AG04450 (cell line): ENCODE measurements around the gene RNASEL. TPM values are rescaled to one million over a fixed set of nuclear protein-coding genes. Genes with fewer than 3 reads are reported as not detected.

Source experiments
- CTCF ChIA-PET: fragments of 300-600, 350-600 bp; formaldehyde crosslinking; extraction: SDS; loops from one replicate; lab custom pipeline; 2022; ENCODE audit warnings: antibody characterized with exemption, inconsistent platforms; lab: Charles Lee
- POLR2A ChIA-PET: fragments of 350-600 bp; formaldehyde crosslinking; extraction: SDS; loops from one replicate; lab custom pipeline; 2021; ENCODE audit warnings: antibody characterized with exemption, inconsistent platforms; lab: Yijun Ruan, JAX
- DNase-seq: peaks from one replicate; pipeline ENCODE4 v3.0.0-alpha.2; 2011; ENCODE audit warnings: low read depth, low spot score
- H3K27ac ChIP-seq: one replicate; pipeline ENCODE4 v1.5.1; 2012; ENCODE audit warnings: low read depth, low read length, control low read depth
- H3K27me3 ChIP-seq: one replicate; pipeline ENCODE4 v1.6.0; 2012; ENCODE audit warnings: low read length; ENCODE audit not compliant: control insufficient read depth, insufficient read depth
- H3K4me3 ChIP-seq: 2 replicates; pipeline ENCODE4 v1.5.1; 2011; ENCODE audit warnings: mild to moderate bottlenecking, low read depth, low read length, control low read depth
- H3K9me3 ChIP-seq: 2 replicates; pipeline ENCODE4 v1.5.1; 2012; ENCODE audit warnings: low read length; ENCODE audit not compliant: control insufficient read depth, insufficient read depth
- polyA plus RNA-seq: library from polyadenylated mRNA; depleted of rRNA; stranded (reverse); fragments of >200 nt; gene quantifications from 2 replicates; pipeline ENCODE4 v1.2.3, GENCODE V29; 2011
- TF ChIP-seq, protein P1 (sequence below): IDR thresholded peaks from 2 replicates; pipeline ENCODE4 v1.5.1; 2011; ENCODE audit warnings: low read depth, low read length, control low read depth, inconsistent platforms

RNASEL gene
- polyA plus RNA-seq, 1 experiment = 6.2 TPM

DNA sequence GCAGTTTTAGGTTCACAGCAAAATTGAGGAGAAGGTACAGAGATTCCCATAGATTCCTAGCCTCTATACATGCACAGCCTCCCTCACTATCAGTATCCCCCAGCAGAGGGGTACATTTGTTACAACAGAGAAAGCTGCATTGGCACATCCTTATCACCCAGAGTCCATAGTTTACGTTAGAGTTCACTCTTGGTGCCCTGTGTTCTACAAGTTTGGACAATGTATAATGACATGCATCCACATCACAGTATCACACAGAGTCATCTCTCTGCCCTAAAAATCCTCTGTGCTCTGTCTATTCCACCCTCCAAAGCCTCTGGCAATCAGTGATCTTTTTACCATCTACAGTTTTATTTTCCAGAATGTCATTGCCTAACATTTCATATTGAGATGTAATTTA is 37.5 kb upstream of the RNASEL start:
- no peak for DNase-seq
- CTCF ChIA-PET = no interaction called here
- POLR2A ChIA-PET = interaction anchor here (0.6 kb wide), 1 partner anchor 40 kb away, joined by 3 read pairs; no protein-coding TSS in a partner anchor

GRCh38 chr1:182625719-182626504 is 36.9 kb upstream of the RNASEL start:
- CTCF ChIA-PET = interaction anchor here (0.6 kb wide), 1 partner anchor 184 kb away, joined by 3 read pairs; no protein-coding TSS in a partner anchor
- DNase-seq = no peak

More for the DNA sequence above, 37.5 kb upstream of the RNASEL start:
- TF ChIP-seq, protein P1, sequence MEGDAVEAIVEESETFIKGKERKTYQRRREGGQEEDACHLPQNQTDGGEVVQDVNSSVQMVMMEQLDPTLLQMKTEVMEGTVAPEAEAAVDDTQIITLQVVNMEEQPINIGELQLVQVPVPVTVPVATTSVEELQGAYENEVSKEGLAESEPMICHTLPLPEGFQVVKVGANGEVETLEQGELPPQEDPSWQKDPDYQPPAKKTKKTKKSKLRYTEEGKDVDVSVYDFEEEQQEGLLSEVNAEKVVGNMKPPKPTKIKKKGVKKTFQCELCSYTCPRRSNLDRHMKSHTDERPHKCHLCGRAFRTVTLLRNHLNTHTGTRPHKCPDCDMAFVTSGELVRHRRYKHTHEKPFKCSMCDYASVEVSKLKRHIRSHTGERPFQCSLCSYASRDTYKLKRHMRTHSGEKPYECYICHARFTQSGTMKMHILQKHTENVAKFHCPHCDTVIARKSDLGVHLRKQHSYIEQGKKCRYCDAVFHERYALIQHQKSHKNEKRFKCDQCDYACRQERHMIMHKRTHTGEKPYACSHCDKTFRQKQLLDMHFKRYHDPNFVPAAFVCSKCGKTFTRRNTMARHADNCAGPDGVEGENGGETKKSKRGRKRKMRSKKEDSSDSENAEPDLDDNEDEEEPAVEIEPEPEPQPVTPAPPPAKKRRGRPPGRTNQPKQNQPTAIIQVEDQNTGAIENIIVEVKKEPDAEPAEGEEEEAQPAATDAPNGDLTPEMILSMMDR = no peak
- Histone ChIP-seq H3K27ac (no peak overlapping the region), H3K27me3 (peaks cover 10% of the 10 kb centered on the region), H3K4me3 (no peak overlapping the region), H3K9me3 (no peaks in the 10 kb centered on the region)

DNA sequence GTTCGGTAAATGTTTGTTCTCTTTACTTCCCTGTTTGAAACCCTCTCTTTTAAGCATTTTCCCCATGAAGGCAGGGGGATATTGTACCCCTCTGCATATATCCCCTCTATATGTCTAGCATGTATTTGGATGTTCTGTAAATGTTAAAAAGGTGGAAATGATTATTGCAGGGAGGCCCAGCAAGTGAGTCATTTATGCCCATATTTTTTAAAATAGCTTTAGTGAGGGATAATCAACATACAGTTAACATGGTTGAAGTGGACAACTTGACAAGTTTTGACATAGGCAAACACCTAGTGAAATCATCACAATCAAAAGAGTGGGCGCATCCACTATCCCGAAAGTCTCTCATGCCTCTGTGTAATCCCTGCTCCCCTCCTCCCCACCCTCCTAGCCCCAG is 36.0 kb upstream of the RNASEL start:
- ChIA-PET POLR2A (no interaction called here), CTCF (no interaction called here)
- TF ChIP-seq, protein P1 = no peak
- DNase-seq = no peak
- H3K9me3 ChIP-seq = no peaks in the 10 kb centered on the region
- no peak overlapping the region for H3K4me3 ChIP-seq
- no peak overlapping the region for H3K27ac ChIP-seq
- peaks cover 14% of the 10 kb centered on the region for H3K27me3 ChIP-seq

More at GRCh38 chr1:182625719-182626504, 36.9 kb upstream of the RNASEL start:
- TF ChIP-seq, protein P1 = no peak
- POLR2A ChIA-PET = interaction anchor here (0.6 kb wide), 1 partner anchor 41 kb away, joined by 3 read pairs; no protein-coding TSS in a partner anchor
- H3K9me3 ChIP-seq = no peaks in the 10 kb centered on the region
- no peak overlapping the region for H3K27ac ChIP-seq
- H3K4me3 ChIP-seq = no peak overlapping the region
- H3K27me3 ChIP-seq = peaks cover 12% of the 10 kb centered on the region

- ChIA-PET POLR2A (no interaction called here), CTCF (no interaction called here)
- no peak for DNase-seq
- TF ChIP-seq, protein P1 = no peak
- Histone ChIP-seq H3K4me3 (no peak overlapping the region), H3K9me3 (no peaks in the 10 kb centered on the region), H3K27me3 (peaks cover 16% of the 10 kb centered on the region), H3K27ac (no peak overlapping the region)
Measured at GRCh38 chr1:182624577-182624976, 35.5 kb upstream of the RNASEL start.

DNA sequence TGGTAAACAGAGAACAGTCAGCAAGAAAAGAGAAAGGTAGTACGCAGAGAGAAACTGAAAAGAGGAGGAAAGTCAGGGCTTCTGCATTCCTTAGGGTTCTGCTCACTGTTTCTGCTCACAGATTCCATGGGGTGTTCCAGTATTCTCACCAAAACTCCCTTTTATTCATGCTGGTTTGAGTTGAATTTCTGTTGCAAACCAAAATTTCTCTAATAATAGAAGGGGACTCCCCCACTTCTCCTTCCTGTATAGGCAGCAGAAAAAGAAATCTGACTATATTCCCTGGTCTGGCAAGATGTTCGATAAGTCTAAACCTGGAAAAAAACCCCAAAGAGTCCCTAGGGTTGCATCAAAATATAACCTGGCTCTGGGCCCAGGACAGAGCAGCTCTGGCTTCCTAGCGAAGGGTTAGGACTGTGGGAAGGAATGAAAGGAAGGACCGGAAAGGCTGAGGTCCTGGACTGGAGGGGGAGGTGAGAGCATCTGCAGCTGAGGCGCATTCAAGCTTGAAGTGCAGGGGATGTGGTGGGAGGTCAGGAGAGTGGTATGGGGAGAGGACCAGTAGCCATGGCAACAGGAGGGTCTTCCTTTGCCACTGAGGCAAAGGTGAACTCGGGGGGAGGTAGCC is 34.0 kb upstream of the RNASEL start:
- Histone ChIP-seq H3K9me3 (no peaks in the 10 kb centered on the region), H3K4me3 (no peak overlapping the region), H3K27me3 (peaks cover 23% of the 10 kb centered on the region), H3K27ac (no peak overlapping the region)
- TF ChIP-seq, protein P1 = no peak
- CTCF ChIA-PET = interaction anchor here (0.7 kb wide), 1 partner anchor 148 kb away, joined by 3 read pairs; no protein-coding TSS in a partner anchor
- POLR2A ChIA-PET = no interaction called here
- no peak for DNase-seq
